ENCODE measurements around the gene RNPS1. TPM values are rescaled to one million over a fixed set of nuclear protein-coding genes. Genes with fewer than 3 reads are reported as not detected.

The RNPS1 gene
- total and polyA plus RNA-seq, 2 donors (not counting 3 experiments of a cell fraction or from before 2014, with no cell fraction given), result 206 to 209 TPM

DNA sequence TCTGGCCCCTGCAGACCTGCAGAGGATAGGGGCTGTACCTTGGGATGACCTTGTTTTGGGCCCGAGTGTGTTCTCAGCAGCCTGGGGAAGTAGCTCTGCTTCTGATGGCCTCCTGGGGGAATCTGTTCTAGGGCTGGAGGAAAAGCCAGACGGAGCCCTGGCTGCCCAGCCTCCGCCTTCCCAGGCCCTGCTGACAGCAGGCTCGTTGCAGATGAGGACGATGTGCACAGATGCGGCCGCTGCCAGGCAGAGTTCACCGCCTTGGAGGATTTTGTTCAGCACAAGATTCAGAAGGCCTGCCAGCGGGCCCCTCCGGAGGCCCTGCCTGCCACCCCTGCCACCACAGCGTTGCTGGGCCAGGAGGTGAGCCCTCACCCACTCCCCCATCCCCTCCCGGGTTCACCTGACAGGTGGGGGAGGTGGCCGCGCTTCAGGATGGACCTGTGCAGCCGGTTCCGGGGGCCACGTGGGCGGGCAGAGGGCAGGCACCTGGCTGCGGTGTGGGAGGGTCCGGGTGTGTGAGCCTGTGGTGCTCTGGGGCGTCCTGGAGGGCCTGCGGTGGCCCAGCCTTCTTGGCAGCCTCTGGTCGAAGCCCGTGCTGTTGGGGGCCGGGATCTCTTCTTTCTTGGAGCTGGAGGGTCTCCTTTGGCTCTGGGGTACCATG lies 39.6 kb downstream of the RNPS1 start:
- Histone ChIP-seq H3K9ac (replicated peaks; ENCODE audit: extremely low read depth, insufficient read depth, low read length) (no peak overlapping the region), H3K4me3 (replicated peaks in 1 of 3; ENCODE audit: insufficient read depth in 1 of 3, low read depth in 1 of 3, low read length in 3 of 3) (no peak overlapping the region), H3K4me2 (ENCODE audit: insufficient read depth, low read length) (no peak overlapping the region), H3K9me3 (replicated peaks; ENCODE audit: control insufficient read depth, insufficient read depth, low read length) (no peaks in the 10 kb centered on the region), H3K36me3 (ENCODE audit: control insufficient read depth in 2 of 2, extremely low read depth in 1 of 2, insufficient read depth in 2 of 2, low read length in 2 of 2) (peaks cover 9 to 34% of the 10 kb centered on the region in 2 experiments), H3K9me1 (replicated peaks; ENCODE audit: control insufficient read depth, extremely low read depth, insufficient read depth, low read length) (no peaks in the 10 kb centered on the region), H2AFZ (ENCODE audit: low read depth, low read length) (no peak overlapping the region), H3K79me2 (ENCODE audit: control insufficient read depth, insufficient read depth, low read length) (peaks cover 36% of the 10 kb centered on the region), H3K27ac (ENCODE audit: insufficient read depth, low read depth, low read length) (no peak overlapping the region), H4K20me1 (replicated peaks; ENCODE audit: control insufficient read depth, extremely low read depth, insufficient read depth, low read length) (no peaks in the 10 kb centered on the region), H3K27me3 (ENCODE audit: control insufficient read depth in 2 of 2, insufficient read depth in 2 of 2, low read length in 2 of 2) (no peaks in the 10 kb centered on the region), H3K4me1 (ENCODE audit: control insufficient read depth, extremely low read depth, insufficient read depth, low read length) (peaks cover 7% of the 10 kb centered on the region)
- FAIRE-seq (no peak), DNase-seq (ENCODE audit: low read depth, low spot score) (no peak)
- CTCF ChIA-PET, result no interaction called here
- TF ChIP-seq POLR2AphosphoS5 (IDR thresholded peaks at IDR 0.05; ENCODE audit: insufficient read depth, low read depth, low read length) (no peak), JUN (IDR thresholded peaks at IDR 0.05; ENCODE audit: borderline replicate concordance, insufficient read depth, insufficient read length, low read depth) (no peak), POLR2A (IDR thresholded peaks at IDR 0.05; ENCODE audit: low read depth, low read length) (no peak), GATA2 (IDR thresholded peaks at IDR 0.05; ENCODE audit: insufficient read depth, insufficient read length, low read depth, low read length) (no peak), EZH2 (IDR thresholded peaks at IDR 0.05; ENCODE audit: borderline replicate concordance, low read depth, low read length, severe bottlenecking) (no peak), FOS (IDR thresholded peaks at IDR 0.05; ENCODE audit: borderline replicate concordance, insufficient read depth, low read length) (no peak), MYC (IDR thresholded peaks at IDR 0.05; ENCODE audit: low read depth, low read length) (no peak)
- TF ChIP-seq, protein P1, sequence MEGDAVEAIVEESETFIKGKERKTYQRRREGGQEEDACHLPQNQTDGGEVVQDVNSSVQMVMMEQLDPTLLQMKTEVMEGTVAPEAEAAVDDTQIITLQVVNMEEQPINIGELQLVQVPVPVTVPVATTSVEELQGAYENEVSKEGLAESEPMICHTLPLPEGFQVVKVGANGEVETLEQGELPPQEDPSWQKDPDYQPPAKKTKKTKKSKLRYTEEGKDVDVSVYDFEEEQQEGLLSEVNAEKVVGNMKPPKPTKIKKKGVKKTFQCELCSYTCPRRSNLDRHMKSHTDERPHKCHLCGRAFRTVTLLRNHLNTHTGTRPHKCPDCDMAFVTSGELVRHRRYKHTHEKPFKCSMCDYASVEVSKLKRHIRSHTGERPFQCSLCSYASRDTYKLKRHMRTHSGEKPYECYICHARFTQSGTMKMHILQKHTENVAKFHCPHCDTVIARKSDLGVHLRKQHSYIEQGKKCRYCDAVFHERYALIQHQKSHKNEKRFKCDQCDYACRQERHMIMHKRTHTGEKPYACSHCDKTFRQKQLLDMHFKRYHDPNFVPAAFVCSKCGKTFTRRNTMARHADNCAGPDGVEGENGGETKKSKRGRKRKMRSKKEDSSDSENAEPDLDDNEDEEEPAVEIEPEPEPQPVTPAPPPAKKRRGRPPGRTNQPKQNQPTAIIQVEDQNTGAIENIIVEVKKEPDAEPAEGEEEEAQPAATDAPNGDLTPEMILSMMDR (IDR thresholded peaks at IDR 0.05; ENCODE audit: extremely low read depth in 1 of 2, insufficient read depth in 1 of 2, low read depth in 1 of 2, low read length in 2 of 2), result no peak
- TF ChIP-seq, protein P2, sequence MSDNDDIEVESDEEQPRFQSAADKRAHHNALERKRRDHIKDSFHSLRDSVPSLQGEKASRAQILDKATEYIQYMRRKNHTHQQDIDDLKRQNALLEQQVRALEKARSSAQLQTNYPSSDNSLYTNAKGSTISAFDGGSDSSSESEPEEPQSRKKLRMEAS (IDR thresholded peaks at IDR 0.05; ENCODE audit: insufficient read depth, insufficient read length), result no peak
- POLR2A ChIA-PET, result no interaction called here
- no TSS peak for BruUV-seq (replicated peaks)
- intact Hi-C loops (cut with micrococcal nuclease) (no loop called here), dilution Hi-C loops (cut with MboI; ENCODE audit: extremely low pct_ligation_motif_present, low sequenced_read_pairs) (no loop called here)

Measured in endothelial cell of umbilical vein (primary cell).